NOMO-1 treated with dmso at 0.1 percent for 144 hours (cell line): ENCODE data around the gene ELN.

Experiments
- DNase-seq: peaks from one replicate; lab custom pipeline; 2025; ENCODE audit not compliant: unreplicated experiment; lab: John Stamatoyannopoulos, UW

ELN gene

DNA sequence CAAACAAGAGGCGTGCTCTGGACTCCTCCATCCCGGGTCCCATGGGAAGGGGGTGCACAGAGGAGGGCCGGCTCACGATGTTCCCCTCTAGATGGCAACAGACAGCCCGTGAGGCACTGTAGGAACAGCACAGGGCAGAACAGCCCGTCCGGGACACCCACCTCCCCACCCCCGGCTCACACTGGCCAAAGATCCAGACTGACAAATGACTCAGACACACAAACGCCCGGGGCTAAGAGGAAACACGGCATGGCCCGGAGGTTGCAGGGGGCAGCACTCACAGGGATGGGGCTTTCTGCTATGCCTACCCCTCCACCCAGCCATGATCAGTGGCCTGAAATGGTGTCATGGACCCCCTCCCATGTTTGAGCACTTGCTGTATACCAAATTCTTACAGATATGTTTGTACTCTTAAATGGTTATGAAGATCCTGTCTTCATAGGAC lies 4.9 kb upstream of the ELN start:
- no peak for DNase-seq

GRCh38 chr7:74023786-74024185 lies 4.2 kb upstream of the ELN start:
- DNase-seq, result no peak

- no peak for DNase-seq
Observed at GRCh38 chr7:74025146-74025545, 2.8 kb upstream of the ELN start.

- no peak for DNase-seq
Observed at GRCh38 chr7:74025730-74026129, 2.2 kb upstream of the ELN start.

GRCh38 chr7:74026406-74026902 lies 1.5 kb upstream of the ELN start:
- no peak for DNase-seq

DNA sequence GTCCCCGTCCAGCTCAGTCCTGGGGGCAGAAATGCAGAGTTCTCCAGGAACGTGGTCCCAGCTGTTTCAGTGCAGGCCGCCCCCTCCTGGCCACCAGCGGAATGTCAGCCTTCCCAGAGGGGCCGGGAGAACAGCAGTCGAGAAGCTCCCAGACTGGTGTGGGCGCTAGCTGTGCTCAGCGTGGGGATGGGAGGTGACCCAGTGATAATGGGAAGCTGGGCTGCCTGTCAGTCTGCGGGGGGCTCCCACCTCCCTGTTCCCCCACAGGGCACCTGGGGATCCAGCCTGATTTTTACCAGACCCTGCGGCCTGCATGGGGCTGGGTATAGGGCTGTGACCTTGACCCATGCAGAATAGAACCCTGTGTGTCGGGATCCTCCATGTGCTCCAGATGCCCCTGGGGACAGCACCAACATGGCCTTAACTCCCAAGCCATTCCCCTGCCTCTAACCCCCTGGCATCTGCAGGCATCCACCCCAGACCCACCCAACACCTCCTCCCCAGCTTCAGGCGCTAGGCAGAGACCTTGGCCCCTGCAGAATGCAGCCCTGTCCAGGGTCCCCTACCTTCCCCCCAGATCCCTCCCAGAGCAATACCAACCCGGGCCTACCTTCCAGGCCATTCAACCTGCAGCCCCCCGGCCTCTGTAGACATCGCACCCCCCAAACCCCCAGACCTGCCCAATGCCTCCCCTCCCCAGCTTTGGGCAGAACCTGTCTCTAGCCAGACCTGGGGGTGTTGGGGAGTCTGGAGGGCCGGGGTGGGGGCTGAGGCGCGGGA lies 880 bp upstream of the ELN start:
- DNase-seq, result peak; percentile 30

- DNase-seq, result no peak
Observed at GRCh38 chr7:74028321-74028838, 407 bp downstream of the ELN start.

DNA sequence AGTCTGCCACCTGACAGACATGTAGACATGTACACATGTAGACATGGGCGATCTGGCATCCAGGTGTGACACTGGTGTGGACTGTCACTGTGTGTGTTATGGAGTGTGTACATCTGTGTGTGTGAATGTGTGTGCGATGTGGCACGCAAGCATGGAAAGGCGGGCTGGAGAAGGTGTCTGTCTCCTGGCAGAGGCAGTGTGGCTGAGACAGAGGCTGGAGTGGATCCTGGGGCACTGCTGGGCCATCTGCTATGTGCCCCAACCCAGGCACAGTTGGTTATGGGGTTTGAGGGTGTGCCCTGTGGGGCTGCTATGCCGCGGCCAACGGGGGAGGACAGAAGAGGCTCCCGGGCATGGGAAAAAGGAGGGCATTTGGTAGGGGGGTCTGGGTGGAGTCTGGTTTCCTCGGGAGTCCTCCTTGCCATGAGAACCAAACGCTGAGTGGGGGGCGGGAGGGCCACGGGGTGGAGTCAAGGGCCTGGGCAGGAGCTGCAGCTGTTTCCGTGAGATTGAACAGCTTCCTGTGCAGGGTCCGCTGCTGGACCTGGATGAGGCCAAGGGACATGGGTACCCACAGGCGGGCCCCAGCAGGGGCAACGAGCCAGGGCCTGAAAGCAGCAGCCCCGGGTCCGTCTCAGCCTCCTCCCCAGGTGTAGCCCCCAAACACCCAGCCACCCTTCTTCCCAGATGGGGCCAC lies 1.3 kb downstream of the ELN start:
- DNase-seq, result no peak

- no peak for DNase-seq
Observed at GRCh38 chr7:74029991-74030415, 2.0 kb downstream of the ELN start.

- no peak for DNase-seq
Observed at GRCh38 chr7:74030861-74031260, 2.9 kb downstream of the ELN start.

DNA sequence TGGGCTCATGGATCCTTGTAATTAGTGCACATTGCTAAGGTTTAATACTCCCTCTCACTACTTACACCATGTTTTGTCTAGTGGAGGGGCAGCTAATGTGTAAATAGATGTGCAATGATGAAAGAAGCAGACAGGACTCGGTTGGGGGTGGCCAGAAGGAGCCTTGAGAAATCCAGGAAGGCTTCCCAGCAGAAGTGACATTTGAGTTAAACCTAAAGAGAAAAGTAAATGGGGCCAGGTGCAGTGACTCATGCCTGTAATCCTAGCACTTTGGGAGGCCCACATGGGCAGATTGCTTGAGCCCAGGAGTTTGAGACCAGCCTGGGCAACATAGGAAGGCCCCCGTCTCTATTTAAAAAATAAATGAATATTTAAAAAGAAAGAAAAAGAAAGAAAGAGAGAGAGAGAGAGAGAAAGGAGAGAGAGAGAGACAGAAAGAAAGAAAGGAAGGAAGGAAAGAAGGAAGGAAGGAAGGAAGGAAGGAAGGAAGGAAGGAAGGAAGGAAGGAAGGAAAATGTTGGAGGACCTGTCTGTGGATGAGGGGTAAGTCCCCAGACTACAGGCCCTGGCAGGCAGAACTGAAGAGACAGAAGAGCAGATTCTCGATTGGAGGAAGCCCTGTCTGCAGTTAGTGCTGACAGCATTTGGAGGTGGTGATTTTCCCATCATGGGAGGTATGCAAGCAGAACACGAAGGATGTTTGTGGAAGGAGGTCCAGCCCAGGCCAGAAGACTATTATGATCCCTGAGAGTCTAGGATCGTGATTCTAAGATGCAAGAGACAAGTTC lies 3.6 kb downstream of the ELN start:
- no peak for DNase-seq

- no peak for DNase-seq
Observed at GRCh38 chr7:74032191-74032490, 4.2 kb downstream of the ELN start.

DNA sequence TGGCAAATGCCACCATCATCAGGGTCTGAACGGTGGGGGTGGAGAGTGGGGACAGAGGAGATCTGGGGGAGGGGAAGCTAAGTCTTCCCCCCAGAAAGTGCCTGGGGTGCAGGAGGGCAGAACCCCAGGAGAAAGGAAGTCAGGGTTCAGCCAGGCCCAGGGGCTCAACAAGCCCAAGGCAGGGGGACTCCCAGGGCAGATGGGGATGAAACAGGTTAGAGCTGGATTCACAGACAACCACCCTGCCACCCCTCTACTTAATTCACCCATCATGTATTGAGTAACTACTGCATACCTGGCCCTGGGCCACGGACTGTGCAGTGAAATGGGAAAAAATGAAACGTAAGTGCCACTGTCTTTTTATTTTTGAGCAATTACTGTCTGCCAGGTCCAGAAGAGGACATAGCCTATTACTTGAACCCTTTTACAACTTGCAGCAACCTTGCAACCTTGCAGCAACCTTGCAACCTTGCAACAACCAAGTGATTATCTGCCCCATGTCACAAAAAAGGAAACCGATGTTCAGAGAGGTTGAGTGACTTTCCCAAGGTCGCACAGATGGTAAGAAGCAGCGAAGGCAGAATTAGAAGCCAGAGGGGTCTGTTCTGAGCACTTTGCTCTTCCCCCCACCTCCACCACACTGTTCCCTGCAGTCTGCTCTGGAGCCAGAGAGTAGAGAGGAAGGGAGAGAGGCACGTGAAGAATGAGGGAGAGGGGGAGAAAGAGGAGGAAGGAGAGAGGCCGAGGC lies 4.8 kb downstream of the ELN start:
- DNase-seq, result no peak

- DNase-seq, result no peak
Observed at GRCh38 chr7:74033372-74034311, 5.7 kb downstream of the ELN start.

- DNase-seq, result no peak
Observed at GRCh38 chr7:74037609-74038008, 9.6 kb downstream of the ELN start.

GRCh38 chr7:74038194-74038961 lies 10.4 kb downstream of the ELN start:
- no peak for DNase-seq

DNA sequence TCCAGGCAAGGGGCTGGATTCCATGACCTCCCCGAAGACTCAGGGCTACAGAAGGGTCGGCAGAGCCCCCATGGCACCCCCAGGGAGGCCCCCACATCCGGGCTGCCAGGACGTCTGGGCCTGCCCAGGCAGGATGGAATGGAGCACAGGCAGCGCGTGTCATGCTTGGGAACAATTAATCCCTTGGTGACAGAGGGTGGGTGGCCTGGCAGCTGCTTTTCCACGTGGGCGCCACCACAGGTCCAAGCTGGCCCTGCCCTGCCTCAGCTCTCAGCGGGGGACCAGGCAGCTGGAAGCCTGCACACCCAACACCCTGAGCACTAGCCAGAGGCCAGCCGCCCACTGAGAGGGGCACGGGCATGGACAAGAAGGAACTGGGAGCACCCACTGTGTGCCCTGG lies 11.4 kb downstream of the ELN start:
- DNase-seq, result no peak

DNA sequence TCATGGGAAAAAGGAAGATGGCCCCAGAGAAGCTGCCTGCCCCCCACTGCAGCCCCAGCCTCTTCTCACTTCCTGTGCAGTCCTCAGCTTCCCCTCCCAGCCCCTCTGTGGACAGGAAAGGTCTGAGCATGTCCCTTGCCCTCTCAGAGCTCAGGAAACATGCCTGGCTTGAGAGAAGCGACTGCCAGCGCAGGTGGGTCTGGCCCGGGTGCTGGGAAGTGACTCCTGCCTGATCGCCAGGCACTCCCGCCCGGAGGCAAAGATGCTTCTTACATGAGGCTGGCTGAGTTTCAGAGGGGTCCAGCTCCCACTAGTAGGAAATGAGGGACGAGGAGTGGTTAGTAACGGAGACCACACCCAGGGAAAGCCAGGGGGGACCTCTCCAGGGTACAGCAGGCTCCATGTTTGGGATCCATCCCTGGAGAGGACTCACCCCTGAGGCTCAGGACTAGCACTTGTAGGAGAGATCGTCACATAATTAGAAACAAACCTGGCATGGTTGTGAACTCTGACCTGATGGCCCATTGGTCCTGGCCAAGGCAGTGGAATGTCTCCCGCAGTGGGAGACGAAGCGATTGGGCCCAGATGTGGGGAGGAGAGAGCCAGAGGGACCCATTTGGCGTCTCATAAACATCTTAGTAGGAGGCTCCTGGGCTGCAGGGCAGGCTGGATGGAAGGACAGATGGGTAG lies 12.3 kb downstream of the ELN start:
- no peak for DNase-seq
